GM19463 (cell line): ENCODE results near the gene ZNF518B.
"Not testable (repeated sequence)": the region's sequence is repeated elsewhere in the genome, so short reads cannot be mapped to it uniquely, and the experiment has no call there.

Experiments
- ATAC-seq: cut with Tn5 transposase; IDR thresholded peaks from one replicate; pipeline ENCODE4 v1.9.1; 2021; ENCODE audit warnings: mild to moderate bottlenecking, moderate library complexity; ENCODE audit not compliant: unreplicated experiment

The ZNF518B gene

DNA sequence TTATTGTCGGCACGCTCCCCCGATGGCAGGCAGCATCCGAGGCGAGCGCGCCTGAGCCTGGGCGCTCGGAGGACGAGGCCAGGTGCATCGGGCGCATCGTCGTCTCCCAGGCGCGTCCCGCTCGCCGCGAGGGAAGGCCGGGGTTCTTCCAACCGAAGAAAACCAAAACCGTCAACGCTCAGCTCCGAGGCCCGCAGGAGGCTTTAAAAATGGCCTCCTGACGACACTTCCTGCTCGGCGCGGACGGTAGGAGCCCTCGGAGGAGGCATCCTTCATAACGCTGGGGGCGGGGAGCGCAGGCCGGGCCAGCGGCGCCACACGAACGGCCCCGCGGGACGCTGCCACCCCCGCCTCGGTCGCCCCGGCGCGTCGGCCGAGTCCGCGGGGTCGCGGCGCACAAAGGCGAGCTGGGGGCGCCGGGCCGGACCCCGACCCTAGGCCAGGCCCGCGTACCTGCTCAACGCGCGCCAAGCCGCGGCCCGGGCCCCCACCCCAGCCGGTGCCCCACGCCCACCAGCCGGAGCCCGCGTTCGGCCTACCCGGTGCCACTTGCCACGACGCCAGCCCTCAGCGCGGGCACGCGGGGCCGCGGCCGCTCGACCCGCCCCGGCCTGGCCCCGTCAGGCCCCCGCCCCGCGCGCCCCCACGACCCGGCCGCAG is 501 bp downstream of the ZNF518B start:
- ATAC-seq: peak; percentile 50

DNA sequence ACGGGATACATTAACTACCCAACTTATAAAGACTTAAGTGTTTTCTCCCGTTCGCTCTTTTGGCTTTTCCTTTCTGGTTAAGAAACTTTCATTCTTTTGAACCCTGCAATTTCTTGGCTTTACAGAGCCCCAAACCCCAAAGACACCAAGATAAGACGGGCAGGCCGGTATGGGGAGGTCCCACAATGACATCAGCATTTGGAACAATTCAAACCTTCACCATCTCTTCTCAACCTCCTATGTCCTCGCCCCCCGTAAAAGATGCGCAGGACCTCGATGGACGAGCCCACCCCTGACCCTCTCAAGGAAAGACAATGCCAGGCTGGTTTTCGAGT is 999 bp downstream of the ZNF518B start:
- no peak for ATAC-seq

DNA sequence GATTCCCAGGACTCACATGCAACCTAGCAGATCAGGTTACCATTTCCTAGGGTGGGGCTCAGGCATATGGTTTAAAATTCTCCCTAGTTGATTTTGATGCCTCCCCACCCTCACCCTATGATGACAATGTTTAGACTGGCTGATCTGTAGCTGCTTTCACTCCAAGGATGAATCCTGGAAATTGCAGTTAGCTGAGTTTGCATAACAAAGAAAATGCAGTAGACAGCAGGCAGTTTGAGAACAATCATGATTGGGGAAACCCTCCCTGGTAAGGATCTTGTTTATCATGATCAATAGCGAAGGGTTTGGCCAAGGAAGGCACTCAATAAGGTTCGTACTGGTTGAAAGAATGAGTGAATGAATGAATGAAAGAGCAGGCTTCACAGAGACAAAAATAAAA is 2.1 kb downstream of the ZNF518B start:
- no peak for ATAC-seq

DNA sequence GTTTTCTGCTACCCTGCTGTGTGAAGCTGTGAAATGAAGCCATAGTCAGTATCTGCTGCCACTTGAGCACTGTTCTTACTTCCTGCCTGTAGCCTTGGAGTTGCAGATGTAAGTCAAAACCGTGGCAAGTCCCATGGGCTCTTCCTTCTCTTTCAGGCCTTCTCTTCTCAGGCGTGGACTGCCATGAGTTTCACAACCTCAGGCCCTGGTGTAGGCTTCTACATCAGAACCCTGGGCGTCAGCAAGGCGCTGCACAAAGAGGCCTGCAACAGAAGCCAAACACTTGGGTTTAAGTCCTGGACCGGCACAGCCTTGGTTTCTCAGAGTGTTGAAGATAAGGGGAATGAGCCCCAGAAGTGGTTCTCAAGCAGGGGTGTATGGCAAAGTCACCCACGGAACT is 2.5 kb downstream of the ZNF518B start:
- ATAC-seq: no peak

DNA sequence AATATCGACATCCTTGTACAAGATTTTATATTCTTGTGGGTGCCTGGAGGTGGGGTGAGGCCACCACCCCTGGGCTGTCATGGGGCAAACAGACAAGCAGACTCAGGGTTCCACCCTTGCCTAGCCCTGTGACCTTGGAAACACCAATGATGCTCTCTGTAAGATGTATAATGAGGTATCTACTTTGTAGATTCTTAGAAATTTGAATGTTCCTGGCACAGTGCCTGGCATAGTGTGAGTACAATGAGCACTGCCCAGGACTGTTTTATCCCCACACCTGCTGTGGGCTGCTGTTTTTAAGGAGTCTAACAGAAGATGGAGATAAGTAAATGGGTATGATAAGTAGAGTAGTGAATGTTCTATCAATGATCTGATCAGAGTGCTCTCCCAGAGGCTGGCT is 3.1 kb downstream of the ZNF518B start:
- ATAC-seq: no peak

DNA sequence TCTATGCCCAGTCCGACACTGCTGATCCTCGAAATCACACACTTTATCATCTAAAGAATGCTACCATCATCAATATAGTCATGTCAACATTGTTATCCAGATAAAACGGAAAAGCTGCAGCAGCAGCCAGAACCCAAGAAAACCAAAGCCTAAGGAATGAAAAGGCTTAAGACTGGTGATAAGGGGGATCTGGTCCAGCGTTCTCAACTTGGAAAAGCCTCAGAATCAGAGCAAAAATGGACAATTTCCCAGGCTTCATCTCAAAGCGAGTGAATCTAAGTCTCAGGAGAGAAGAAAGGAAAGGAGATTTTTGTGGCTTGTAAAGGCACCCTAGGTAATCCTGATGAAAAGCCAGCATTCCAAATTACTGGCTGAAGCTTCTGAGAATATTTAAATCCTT is 8.2 kb downstream of the ZNF518B start:
- no peak for ATAC-seq

DNA sequence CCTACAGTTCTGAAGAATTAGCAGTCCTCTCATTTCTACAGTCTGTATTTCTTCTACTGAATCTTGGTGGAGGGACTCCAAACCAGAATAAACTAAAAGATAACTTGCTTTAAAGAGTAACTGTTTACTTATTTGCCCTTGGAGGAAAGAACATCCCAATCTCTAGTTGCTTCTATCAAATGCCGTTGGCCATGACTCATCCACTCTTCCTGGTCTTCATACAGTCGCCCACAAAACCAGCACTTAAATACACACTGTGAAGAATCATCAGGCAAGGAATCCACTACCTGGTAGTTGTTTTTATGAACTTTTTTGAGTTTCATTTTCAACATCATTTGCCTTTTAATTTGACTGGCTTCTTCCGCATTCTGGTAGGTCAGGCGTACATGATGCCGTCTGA is 14.2 kb downstream of the ZNF518B start:
- ATAC-seq: no peak

DNA sequence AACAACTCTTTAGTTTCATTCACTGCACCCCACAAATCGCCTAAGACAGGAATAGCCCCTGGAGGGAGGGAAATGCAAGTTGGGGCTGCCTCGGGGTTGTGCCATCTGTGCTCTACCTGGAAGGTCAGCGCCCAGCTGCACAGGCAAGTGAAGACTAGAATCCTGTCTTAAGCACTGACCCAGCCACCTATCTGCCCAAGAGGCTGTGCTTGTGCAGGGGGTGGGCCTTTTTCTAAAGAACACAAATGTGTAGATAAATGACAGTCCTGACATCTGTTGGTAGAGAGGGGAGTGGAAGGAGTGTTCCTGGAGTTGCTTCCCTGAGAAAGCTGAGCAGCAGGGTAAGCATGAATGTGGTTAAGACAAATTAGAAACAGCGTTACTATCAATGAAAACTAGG is 15.7 kb downstream of the ZNF518B start:
- no peak for ATAC-seq

DNA sequence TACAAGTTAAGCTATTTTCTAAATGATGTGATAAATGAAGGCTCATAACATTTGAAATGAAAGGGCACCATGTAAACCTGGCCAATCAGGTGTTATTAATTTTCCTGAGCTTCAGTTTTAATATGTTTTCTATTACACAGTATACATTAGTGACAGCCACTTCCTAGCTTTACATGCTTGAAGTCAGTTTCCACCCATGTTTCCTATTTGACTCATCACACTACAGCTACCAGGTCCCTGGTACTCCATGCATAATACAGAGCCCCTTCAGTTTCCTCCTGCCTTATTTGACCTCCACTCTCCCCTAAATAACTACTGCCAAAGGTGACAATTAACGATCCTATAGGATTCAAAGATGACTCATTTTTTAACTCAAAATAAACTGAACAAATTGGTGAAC is 18.3 kb downstream of the ZNF518B start:
- ATAC-seq: no peak

DNA sequence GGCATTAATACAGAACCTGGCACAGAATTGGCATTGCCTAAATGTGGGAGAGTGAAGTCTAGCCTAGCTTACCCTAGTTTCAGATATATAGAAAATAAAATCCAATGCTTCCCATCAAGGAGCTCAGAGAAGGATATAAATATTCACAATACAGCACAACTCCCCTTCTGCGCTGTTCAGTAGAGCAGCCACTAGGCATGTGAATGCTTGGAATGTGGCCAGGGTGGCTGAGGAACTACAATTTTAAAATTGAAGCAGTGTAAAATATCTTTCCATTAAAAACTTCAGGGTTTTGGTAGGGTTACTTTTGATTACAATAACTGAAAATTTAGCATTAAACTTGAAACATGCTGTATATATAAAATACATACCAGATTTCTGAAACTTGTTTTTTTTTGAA is 19.5 kb downstream of the ZNF518B start:
- ATAC-seq: no peak

DNA sequence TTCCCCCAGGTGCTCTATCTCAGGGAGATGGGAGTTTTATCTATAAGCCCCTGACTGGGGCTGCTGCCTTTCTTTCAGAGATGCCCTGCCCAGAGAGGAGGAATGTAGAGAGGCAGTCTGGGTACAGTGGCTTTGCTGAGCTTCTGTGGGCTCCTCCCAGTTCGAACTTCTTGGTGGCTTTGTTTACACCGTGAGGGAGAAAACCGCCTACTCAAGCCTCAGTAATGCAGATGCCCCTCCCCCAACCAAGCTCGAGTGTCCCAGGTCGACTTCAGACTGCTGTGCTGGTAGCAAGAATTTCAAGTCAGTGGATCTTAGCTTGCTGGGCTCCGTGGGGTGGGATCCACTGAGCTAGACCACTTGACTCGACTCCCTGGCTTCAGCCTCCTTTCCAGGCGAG is 29.5 kb downstream of the ZNF518B start:
- ATAC-seq: not testable (repeated sequence)

DNA sequence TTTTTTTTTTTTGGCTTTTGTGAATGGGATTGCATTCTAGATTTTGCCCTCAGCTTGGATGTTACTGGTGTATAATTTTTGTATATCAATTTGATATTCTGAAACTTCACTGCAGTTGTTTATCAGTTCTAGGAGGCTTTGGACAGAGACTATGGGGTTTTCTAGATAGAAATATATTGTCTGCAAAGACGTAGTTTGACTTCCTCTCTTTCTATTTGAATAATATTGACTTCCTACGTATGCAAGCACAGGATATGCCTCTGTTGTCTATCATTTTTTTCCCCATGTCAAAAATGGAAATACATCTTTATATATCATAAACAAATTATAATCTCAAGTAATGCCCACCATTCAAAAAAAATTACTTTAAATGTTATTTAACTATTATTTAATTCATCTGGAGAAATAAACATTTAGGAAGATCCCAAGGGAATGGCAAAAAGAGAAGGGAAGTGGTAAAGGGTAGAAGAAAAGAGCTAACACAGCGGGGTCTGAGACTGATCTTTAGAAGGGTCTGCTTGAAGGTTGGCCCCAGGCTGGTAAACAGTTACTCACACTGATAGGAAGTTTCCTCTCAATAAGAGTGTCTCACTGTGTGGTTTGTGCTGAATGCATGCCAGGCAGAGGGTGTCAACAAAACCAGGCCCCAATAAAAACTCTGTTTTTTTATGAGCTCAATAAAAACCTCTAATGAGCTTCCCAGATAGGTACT is 35.7 kb downstream of the ZNF518B start:
- no peak for ATAC-seq

DNA sequence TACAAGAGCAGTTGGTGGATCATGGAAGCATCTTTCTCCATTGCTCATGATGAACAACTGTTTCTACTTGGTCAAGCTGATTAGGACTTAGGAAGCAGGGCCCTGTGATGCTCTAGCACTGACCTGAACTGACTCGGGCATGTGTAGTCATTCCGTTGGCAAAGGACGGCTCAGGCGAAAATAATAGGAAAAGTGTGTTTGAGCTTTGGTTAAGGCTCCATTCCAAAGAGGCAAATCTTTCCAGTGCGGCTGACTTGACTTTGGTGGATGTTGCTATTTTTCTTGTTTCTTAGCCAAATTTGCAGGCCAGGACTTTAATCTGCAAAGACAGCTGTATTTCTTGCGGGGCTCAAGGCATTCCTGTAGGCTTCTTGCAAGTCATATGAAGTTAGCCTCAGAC is 39.5 kb downstream of the ZNF518B start:
- ATAC-seq: no peak

DNA sequence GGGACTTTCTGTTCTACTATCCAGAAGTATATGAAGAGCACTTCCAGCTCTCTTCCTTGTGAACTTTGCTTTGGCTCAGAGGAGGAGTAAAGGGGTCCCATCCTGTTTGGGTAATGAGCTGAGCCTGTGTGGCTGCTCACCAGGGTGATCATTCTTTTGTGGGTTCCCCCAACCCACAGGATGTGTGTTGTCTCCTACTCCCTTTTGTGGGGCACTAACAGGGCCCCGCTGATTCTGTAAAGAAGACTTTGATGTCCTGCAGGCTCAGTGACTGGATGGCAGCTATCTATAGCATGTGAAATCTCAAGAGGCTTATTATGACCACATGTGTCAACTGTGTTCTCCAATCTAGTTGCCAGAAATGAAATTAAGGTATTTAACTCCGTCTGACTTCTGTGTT is 40.8 kb downstream of the ZNF518B start:
- no peak for ATAC-seq

DNA sequence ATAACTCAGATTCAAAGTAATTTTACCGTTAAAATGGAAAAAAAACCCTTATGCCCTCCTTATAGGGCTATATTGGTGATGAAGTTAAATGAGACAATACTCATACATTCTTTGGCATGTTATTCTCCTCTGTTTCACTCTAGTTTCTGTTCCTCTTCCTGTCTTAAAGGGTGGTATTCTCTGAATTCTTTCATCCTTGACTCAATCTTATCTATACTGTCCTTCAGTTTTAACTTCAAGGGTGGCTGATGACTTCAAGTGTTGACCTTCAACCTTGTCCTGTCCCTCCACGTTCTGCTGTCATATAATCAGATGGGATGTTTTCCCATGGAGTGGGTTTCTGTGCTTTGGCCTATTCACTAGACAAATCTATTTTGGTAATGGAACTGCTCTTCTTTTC is 44.0 kb downstream of the ZNF518B start:
- ATAC-seq: peak; percentile 93

DNA sequence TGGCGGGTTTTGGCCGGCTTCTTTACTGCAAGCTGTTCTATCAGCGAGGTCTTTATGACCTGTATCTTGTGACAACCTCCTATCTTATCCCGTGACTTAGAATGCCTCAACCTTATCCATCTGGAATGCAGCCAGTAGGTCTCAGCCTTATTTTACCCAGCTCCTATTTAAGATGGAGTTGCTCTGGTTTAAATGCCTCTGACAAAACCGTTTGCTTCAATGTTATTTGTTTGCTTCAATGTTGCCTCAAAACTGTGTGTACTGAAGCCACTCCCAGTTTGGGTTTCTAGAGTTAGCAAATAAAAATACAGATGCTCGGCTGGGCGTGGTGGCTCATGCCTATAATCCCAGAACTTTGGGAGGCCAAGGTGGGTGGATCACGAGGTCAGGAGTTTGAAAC is 51.6 kb downstream of the ZNF518B start:
- no peak for ATAC-seq

DNA sequence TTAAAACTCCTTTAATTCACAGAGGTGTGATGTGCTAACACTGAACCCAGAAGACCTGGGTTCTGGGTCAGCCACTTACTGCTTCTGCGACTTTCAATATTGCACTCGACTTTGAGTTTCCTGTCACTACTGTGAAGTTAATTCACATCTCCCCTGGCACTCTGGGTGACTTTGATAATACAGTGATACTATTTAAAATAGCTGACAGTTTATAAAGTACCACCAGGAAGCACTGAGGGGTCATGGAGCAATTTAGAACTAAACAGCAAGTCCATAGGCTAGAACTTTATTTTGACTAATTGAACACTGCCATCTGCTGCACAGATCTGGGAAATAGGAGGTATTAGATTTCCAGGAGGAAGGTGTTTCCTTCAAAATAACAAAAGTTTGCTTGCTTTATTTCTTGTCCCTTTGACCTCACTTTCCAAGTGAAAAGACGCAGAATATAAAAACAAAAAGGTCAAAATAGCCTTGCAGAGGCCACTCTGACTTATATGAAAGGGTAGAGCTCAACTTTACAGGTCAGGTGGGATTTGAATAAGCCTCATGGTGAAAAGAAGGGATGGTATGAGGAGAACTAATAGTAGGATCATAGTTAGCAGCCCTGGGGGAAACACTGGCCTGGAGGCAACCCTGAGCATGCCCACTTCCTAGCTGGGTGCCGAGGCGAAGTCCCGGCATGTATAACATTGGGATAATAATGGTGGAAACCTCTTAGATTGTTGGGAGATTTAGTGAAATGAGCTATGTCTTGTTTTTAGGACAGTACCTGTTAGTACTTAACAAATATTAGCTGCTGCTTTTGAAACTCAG is 53.4 kb downstream of the ZNF518B start:
- no peak for ATAC-seq

DNA sequence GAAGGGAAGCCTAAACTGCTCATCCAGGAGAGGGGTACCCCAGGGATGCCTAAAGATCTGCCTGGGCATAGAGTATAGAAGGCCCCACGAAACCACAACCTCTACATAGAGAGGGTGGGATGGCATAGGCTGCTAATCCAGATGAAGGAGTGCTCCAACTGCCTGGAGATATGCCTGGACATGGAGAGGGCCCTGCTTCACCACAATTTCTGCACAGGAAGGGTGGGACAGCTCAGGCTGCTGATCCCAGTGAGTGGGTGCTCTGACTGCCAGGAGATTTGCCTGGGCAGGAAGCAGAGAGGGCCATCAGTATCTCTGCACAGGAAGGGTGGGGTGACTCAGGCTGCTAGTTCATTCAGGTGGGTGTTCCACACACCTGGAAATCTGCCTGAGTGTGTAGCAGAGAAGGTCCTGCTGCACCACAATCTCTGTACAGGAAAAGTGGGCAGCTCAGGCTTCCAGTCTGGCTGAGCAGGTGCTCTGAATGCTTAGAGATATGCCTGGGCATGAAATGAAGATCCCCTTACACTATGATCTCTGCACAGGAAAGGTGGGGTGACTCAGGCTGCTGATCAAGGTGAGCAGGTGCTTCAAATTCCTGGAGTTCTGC is 61.1 kb downstream of the ZNF518B start:
- no peak for ATAC-seq
